HG03025 (cell line): ENCODE measurements around the gene ANKRD11.
"Not testable (repeated sequence)": the region's sequence is repeated elsewhere in the genome, so short reads cannot be mapped to it uniquely, and the experiment has no call there.

Experiments
- ATAC-seq: cut with Tn5 transposase; IDR thresholded peaks from one replicate; pipeline ENCODE4 v1.9.1; 2021; ENCODE audit warnings: mild to moderate bottlenecking, moderate library complexity; ENCODE audit not compliant: unreplicated experiment, low FRiP score

ANKRD11 gene

GRCh38 chr16:89275837-89276720 is 214.3 kb downstream of the ANKRD11 start:
- no peak for ATAC-seq

- ATAC-seq, result no peak
Observed at GRCh38 chr16:89275284-89275584, 215.1 kb downstream of the ANKRD11 start.

GRCh38 chr16:89274561-89275283 is 215.6 kb downstream of the ANKRD11 start:
- no peak for ATAC-seq

- ATAC-seq, result no peak
Observed at GRCh38 chr16:89273741-89274472, 216.5 kb downstream of the ANKRD11 start.

DNA sequence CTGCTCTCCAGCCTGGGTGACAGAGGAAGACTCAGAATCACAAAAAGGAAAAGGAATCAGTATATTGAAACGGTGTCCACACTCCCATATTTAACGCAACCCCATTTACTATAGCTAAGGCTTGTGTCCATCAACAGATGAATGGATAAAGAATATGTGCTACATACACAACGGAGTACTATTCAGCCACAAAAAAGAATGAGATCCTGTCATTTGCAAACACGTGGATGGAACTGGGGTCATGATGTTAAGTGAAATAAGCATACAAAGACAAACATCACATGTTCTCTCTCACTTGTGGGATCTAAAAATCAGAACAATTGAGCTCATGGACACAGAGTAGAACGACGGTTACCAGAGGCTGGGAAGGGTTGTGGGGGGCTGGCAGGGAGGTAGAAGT is 217.7 kb downstream of the ANKRD11 start:
- no peak for ATAC-seq

- no peak for ATAC-seq
Observed at GRCh38 chr16:89270666-89271345, 219.6 kb downstream of the ANKRD11 start.

- no peak for ATAC-seq
Observed at GRCh38 chr16:89269805-89270665, 220.3 kb downstream of the ANKRD11 start.

GRCh38 chr16:89268987-89269735 is 221.2 kb downstream of the ANKRD11 start:
- ATAC-seq, result no peak

DNA sequence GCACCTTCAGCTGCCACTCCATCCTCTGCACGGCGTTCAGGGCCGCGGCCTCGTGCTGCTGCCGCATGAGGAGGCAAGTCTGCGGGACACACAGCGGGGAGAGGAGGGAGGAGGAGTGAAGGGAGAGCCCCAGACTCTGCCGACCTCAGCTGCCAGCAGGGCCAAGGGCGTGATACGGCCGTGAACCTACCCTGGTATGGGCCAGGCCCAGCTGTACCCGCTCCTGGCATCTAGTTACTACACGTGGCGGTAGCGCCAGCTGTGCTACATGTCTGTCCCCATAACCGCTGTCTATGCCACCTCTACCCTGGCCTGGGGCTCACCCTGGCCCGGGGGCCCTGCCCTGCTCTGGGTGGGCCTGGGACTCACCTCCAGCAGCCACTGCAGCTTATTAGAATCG is 221.8 kb downstream of the ANKRD11 start:
- ATAC-seq, result no peak

- not testable (repeated sequence) for ATAC-seq
Observed at GRCh38 chr16:89267746-89268145, 222.6 kb downstream of the ANKRD11 start.

DNA sequence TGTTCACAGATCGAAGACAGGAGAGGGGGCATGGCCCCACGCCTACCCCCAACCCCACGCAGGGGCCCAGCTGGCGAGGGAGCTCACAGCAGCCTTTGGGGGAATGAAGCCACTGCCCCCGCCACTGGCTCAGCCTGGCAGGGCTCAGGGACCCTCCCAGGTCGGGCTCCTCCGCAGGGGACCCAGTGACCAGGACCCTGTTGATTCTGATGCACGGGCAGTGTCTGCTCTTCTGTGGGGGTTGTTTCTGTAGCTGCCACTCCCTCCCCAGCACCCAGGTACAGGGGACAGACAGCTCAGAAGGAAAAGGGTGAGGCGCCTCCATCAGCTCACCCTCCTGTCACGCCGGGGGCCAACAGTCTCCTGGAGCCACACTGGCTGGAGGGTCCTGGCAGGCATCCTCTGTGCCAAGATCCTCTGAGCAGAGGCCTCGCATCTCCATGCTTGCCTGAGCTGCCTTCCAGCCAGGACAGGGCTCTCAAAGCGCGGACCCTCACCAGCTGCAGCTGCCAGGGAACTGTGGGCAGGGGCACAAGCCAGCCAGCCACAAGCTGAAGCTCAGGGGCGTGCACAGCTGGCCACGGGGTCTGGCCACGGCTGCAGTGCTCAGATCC is 223.7 kb downstream of the ANKRD11 start:
- ATAC-seq, result no peak

DNA sequence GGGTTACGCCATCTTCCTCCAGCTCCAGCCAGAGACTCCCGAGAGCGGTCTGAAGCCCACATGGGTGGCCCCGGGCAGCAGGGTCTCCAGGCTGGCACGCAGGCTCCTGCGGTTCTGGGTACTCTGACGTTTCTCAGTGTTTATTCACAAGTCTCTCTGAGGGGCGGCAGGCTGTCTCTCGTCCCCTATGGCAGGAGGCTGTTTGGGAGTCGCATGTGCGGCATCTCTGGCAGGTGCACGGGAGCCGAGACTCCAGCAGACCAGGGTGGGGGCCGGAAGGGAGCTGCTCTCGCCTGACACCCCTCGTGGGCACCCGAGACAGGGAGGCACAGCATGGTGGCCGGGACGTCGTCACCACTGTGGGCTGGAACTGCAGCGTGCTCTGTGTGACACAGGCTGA is 224.7 kb downstream of the ANKRD11 start:
- ATAC-seq, result no peak

DNA sequence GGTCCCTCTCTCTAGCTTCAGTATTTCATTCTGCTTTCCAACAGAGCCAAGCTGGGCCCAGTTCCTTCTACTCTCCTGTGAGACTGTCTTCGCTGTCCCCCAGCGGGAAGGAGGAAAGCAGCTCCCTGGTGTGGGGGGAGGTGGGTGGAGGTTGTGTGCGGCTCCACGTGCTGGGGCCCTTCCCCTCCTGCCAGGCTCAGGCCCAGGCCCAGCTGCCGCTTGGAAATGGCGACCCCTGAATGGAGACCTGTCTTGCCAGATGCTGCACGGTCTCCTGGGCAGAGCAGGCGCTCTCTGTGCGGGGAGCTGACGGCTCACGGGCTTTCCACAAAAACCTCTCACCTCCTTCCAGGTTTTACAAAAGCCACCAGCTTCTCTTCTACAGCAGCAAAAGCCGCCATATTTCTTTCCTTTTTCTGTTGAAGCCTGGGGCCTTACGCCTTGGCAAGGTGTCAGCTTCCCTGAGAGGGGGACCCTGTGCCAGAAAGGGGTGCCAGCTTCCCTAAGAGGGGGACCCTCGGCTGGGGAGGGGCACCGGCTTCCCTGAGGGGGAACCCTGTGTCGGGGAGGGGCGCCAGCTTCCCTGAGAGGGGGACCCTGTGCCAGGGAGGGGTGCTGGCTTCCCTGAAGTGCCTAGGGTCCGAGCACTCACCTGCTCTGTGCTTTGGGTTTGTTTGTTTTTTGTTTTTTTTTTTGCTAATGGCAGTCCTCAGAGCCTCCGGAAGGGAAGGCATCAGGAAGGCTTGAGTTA is 225.4 kb downstream of the ANKRD11 start:
- ATAC-seq, result no peak

- ATAC-seq, result no peak
Observed at GRCh38 chr16:89261691-89262563, 228.4 kb downstream of the ANKRD11 start.

DNA sequence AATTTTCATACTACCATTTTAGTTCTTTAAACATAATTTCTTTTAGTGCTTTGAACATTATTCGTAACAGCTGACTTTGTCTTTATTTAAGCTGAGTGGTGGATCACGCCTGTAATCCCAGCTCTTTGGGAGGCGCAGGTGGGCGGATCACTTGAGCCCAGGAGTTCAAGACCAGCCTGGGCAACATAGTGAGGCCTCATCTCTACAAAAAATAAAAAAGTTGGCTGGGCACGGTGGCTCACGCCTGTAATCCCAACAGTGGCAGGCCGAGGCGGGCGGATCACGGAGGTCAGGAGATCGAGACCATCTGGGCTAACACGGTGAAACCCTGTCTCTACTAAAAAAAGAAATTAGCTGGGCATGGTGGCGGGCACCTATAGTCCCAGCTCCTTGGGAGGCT is 230.5 kb downstream of the ANKRD11 start:
- not testable (repeated sequence) for ATAC-seq

- no peak for ATAC-seq
Observed at GRCh38 chr16:89257757-89258465, 232.4 kb downstream of the ANKRD11 start.
